NCI-H82 (cell line): ENCODE results near the gene ACY1.

ENCODE experiments used
- DNase-seq: peaks from one replicate; lab custom pipeline; 2025; lab: John Stamatoyannopoulos, UW

Gene ACY1

DNA sequence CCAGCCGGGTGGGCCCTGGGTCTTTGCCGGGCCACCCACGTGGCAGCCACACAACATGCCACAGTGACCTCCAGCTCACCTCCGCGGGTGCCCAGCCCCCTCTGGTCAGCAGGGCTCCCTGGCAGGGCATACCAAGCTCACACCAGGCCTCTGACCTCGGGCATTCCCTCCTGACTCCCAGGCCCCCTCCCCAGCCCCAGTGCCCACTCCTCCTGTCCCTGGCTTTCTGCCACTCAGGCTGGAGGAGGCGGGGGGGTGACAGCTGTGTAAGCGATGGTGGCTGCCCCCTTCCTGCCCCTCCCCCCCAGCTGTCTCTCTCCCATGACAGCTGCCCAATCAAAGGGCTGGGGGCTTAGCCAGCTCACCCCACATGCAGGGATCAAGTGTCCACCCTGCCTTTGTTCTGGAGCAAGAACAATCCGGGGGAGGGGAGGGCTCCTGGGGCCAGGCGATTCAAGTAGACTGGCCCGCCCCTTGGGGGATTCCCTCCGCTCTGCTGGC lies 19.3 kb upstream of the ACY1 start:
- DNase-seq: peak; percentile 98

DNA sequence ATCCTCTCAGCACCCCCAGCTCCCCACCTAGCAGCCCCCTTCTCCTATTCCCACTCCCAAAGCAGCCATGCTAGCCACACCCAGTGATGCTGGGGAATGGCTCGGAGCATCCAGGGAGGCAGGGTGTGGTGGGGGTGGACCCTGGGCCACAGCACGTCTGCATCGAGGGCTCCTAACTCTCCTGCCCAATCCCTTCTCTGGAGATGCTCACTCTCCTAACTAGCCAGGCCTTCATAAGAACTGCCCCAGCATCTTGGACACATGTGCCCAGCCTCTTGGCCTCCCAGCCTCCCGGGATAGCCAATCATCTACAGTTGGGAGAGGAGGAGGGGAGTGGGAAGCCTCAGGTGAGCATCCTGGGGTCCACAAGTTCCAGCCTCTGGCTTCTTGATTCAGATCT lies 18.8 kb upstream of the ACY1 start:
- DNase-seq: peak; percentile 89

- no peak for DNase-seq
Measured at GRCh38 chr3:51966016-51966415, 17.3 kb upstream of the ACY1 start.

GRCh38 chr3:51966486-51966885 lies 16.8 kb upstream of the ACY1 start:
- DNase-seq: peak; percentile 68

GRCh38 chr3:51966922-51967383 lies 16.4 kb upstream of the ACY1 start:
- DNase-seq: peak; percentile 59

GRCh38 chr3:51967384-51968169 lies 15.8 kb upstream of the ACY1 start, which contains the start of gene PCBP4:
Gene PCBP4 (minus strand): TSS chr3:51967454. CDS start chr3:51961240, 6,214 bp downstream.
- DNase-seq: peak; percentile 76

GRCh38 chr3:51968170-51968775 lies 15.1 kb upstream of the ACY1 start:
- peak; percentile 99 for DNase-seq

GRCh38 chr3:51968883-51969678 lies 14.3 kb upstream of the ACY1 start:
- DNase-seq: peak; percentile 76

GRCh38 chr3:51969841-51970240 lies 13.5 kb upstream of the ACY1 start:
- no peak for DNase-seq

DNA sequence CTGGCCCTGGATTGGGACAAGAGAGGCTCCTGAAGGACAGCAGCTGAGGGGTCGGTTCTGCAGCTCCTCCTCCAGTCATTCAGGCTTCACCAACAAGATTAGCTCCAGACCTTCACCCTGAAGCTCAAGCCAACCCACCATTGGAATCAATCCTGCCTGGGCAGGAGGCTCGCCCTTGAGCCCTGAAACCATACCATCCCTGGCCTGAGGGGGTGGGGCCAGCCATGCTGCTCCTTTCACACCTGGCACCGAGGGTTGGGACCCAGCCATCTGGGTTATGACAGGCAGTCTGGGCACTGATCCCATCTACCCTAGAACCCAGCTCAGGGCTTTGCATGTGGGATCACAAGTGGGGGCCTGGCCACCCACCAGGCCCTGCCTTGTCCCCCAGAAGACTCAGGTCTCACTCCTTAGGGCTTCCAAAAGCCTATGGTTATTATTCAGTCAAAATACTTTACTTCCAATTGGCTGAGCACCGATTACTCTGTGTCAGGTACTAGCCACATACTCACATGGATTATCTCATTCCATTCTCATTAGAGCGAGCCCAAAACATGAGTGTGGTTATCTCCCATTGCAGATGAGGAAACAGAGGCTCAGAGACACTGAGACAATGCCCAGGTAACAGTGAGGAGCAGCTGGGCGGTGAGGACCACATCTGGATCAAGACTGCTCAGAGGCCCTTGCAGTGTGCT lies 12.6 kb upstream of the ACY1 start:
- peak; percentile 55 for DNase-seq

GRCh38 chr3:51971350-51971749 lies 12.0 kb upstream of the ACY1 start:
- no peak for DNase-seq

DNA sequence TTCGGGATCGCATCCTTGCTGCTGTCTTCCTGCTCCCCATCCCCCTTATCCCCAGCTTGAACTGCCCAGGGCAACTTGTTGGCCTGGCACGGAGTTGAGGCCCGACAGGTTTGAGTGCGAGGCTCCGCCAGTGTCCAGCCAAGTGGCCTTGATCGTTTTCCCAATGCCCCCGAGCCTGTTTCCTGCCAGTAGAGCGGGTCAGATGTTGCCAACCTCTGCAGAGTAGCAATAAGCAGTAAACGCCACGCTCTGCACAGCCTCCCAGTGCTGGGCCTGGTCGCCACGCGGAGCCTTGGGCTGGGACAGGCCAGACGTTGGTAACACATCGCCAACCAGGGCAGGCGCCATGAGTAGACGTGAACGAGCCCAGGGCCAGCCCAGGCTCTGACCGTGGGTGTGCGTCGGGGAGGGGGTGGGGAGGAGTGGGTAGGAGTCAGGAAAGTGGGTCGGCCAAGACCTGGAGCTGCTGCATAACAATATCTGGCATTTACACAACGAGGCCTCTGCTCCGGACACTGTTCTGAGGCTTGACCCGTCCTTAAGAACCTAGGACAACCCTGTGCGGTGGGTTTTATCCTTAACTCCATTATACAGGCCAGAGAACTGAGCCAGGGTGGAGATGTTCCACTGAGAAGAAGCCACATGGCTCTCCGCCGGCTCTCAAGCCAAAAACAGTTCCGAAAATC lies 8.9 kb upstream of the ACY1 start:
- peak; percentile 51 for DNase-seq

- peak; percentile 69 for DNase-seq
Measured at GRCh38 chr3:51974963-51975851, 8.1 kb upstream of the ACY1 start, which contains the start of gene ABHD14A. Gene ABHD14A (plus strand): TSS chr3:51975064. CDS start chr3:51975136, 72 bp downstream.

- DNase-seq: peak; percentile 81
Measured at GRCh38 chr3:51975852-51976549, 7.3 kb upstream of the ACY1 start.

- no peak for DNase-seq
Measured at GRCh38 chr3:51977446-51978142, 5.7 kb upstream of the ACY1 start.

GRCh38 chr3:51978143-51978502 lies 5.2 kb upstream of the ACY1 start:
- DNase-seq: no peak

- DNase-seq: no peak
Measured at GRCh38 chr3:51980253-51980652, 3.1 kb upstream of the ACY1 start.

DNA sequence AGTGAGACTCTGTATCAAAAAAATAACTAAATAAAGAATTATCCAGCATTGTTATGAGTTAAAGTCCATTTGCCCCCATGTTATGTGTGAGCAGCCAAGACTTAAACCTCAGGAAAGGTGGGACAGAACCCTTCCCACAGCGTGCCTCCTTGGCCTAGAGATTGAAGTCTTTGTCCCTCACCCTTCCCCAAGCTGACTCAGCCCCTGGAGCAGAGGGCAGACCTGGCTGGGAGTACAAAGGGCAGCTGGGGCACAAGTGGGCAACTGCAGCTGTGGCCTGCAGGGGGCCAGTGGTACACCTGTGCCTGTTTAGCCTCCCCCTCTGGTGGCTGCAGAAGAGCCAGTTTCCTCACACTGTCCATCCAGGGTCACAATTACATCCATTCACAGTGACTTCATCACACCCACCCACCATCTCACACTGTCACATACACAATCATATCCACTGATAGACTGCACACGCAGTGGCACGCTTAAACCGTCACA lies 940 bp upstream of the ACY1 start:
- DNase-seq: peak; percentile 70
